Smooth muscle cell (in vitro differentiated cells): ENCODE results near the gene CLVS2. TPM values are rescaled to one million over a fixed set of nuclear protein-coding genes. Genes with fewer than 3 reads are reported as not detected.

Source experiments
- DNase-seq: peaks from one replicate; lab custom pipeline; 2025; ENCODE audit not compliant: unreplicated experiment; lab: John Stamatoyannopoulos, UW
- H2AFZ ChIP-seq: fragments of 200-600 bp; sonication (generic); 2 replicates; pipeline ENCODE4 v1.6.0; 2016; ENCODE audit warnings: antibody characterized with exemption, low read depth, mild to moderate bottlenecking
- H3F3A ChIP-seq: fragments of 200-600 bp; sonication (generic); 2 replicates; pipeline ENCODE4 v1.6.0; 2017; ENCODE audit warnings: antibody characterized with exemption, low read depth
- H3K27ac ChIP-seq: fragments of 200-600 bp; sonication (generic); 2 replicates; pipeline ENCODE4 v1.5.1; 2016; ENCODE audit warnings: low read depth, mild to moderate bottlenecking
- H3K27me3 ChIP-seq: fragments of 200-600 bp; sonication (generic); 2 replicates; pipeline ENCODE4 v1.6.1; 2016; ENCODE audit warnings: low read depth, mild to moderate bottlenecking
- H3K36me3 ChIP-seq: fragments of 200-600 bp; sonication (generic); 2 replicates; pipeline ENCODE4 v1.5.1; 2016; ENCODE audit warnings: low read depth
- H3K4me1 ChIP-seq: fragments of 200-600 bp; sonication (generic); 2 replicates; pipeline ENCODE4 v1.5.1; 2016; ENCODE audit warnings: low read depth
- H3K4me2 ChIP-seq: fragments of 200-600 bp; sonication (generic); 2 replicates; pipeline ENCODE4 v1.6.0; 2016; ENCODE audit warnings: mild to moderate bottlenecking
- H3K4me3 ChIP-seq: fragments of 200-600 bp; sonication (generic); 2 replicates; pipeline ENCODE4 v1.5.1; 2016; ENCODE audit warnings: mild to moderate bottlenecking
- H3K79me2 ChIP-seq: fragments of 200-600 bp; sonication (generic); 2 replicates; pipeline ENCODE4 v1.6.0; 2016; ENCODE audit warnings: low read depth, mild to moderate bottlenecking
- H3K9ac ChIP-seq: fragments of 200-600 bp; sonication (generic); 2 replicates; pipeline ENCODE4 v1.6.0; 2016; ENCODE audit warnings: low read depth
- H3K9me3 ChIP-seq: fragments of 200-600 bp; sonication (generic); replicated peaks from 2 replicates; pipeline ENCODE4 v1.5.1; 2016; ENCODE audit warnings: low read depth
- H4K20me1 ChIP-seq: fragments of 200-600 bp; sonication (generic); 2 replicates; pipeline ENCODE4 v1.6.0; 2016; ENCODE audit warnings: low read depth
- WGBS: methylation state at CpG from one replicate; pipeline ENCODE4 v1.1.7; 2016; ENCODE audit warnings: low lambda C conversion rate; 5-methylcytosine and 5-hydroxymethylcytosine counted together
- polyA plus RNA-seq: library from polyadenylated mRNA; unstranded; fragments of >200 nt; fragmentation: Nextera tagmentation; extraction: Ambion mirVana; gene quantifications from 2 replicates; pipeline ENCODE4 v1.2.1, GENCODE V29; 2016
- total RNA-seq: library from RNA; depleted of rRNA; stranded (reverse); fragments of >200 nt; gene quantifications from 2 replicates; pipeline ENCODE4 v1.2.3, GENCODE V29; 2014
- TF ChIP-seq, protein P1 (sequence below): fragments of 200-600 bp; sonication (generic); IDR thresholded peaks from 2 replicates; pipeline ENCODE4 v1.5.1; 2017; ENCODE audit warnings: borderline replicate concordance, mild to moderate bottlenecking, antibody characterized with exemption; ENCODE audit not compliant: insufficient read depth, poor library complexity, severe bottlenecking

CLVS2 gene
- total and polyA plus RNA-seq, 2 experiments from 2014 or later, result not detected

DNA sequence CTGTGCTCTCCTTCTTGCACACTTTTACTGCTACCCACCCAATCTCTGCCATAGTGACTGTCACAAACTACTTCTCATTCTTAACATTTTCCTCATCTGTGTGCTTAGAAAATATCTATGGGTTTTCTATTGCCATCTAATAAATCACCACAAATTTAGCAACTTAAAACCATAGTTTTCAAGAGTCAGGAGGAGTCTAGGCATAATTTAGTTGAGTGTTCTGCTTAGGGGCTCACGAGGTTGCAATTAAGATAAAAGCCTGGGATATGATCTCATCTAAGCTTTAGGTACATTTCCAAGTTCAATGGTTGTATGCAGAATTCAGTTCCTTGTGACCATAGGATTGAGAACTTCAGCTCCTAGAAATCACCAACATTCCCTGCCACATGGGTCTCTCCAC lies 98.8 kb downstream of the CLVS2 start:
- H3K36me3 ChIP-seq, result no peaks in the 10 kb centered on the region
- no peak for DNase-seq

DNA sequence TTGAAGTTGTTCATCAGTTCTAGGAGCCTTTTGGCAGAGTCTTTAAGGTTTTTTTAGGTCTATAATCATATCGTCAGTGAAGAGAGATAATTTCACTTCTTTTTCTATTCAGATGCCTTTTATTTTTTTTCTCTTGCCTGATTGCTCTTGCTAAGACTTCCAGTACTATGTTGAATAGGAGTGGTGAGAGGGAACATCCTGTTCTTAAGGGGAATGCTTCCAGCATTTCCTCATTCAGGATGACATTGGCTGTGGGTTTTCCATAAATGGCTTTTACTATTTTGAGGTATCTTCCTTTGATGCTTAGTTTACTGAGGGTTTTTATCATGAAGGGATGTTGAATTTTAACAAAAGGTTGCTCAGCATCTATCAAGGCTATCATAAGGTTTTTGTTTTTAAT lies 109.5 kb downstream of the CLVS2 start:
- Histone ChIP-seq H2AFZ (no peak overlapping the region), H3K36me3 (no peaks in the 10 kb centered on the region), H3K79me2 (no peaks in the 10 kb centered on the region), H3F3A (no peaks in the 10 kb centered on the region), H3K27me3 (no peaks in the 10 kb centered on the region), H3K4me1 (no peaks in the 10 kb centered on the region), H3K9ac (no peak overlapping the region), H3K4me2 (no peak overlapping the region), H3K4me3 (no peak overlapping the region), H3K9me3 (no peaks in the 10 kb centered on the region), H4K20me1 (no peaks in the 10 kb centered on the region), H3K27ac (no peak overlapping the region)
- 81% methylated on average over 1 of the region's 1 CpG for WGBS
- TF ChIP-seq, protein P1, sequence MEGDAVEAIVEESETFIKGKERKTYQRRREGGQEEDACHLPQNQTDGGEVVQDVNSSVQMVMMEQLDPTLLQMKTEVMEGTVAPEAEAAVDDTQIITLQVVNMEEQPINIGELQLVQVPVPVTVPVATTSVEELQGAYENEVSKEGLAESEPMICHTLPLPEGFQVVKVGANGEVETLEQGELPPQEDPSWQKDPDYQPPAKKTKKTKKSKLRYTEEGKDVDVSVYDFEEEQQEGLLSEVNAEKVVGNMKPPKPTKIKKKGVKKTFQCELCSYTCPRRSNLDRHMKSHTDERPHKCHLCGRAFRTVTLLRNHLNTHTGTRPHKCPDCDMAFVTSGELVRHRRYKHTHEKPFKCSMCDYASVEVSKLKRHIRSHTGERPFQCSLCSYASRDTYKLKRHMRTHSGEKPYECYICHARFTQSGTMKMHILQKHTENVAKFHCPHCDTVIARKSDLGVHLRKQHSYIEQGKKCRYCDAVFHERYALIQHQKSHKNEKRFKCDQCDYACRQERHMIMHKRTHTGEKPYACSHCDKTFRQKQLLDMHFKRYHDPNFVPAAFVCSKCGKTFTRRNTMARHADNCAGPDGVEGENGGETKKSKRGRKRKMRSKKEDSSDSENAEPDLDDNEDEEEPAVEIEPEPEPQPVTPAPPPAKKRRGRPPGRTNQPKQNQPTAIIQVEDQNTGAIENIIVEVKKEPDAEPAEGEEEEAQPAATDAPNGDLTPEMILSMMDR, result no peak
- DNase-seq, result no peak

More for the DNA sequence above, 98.8 kb downstream of the CLVS2 start:
- Histone ChIP-seq H3K4me2 (no peak overlapping the region), H3F3A (no peaks in the 10 kb centered on the region), H3K27me3 (no peaks in the 10 kb centered on the region), H3K4me3 (no peak overlapping the region), H3K9me3 (no peaks in the 10 kb centered on the region), H3K4me1 (no peaks in the 10 kb centered on the region), H2AFZ (no peak overlapping the region), H3K27ac (no peak overlapping the region), H3K79me2 (no peaks in the 10 kb centered on the region), H3K9ac (no peak overlapping the region), H4K20me1 (no peaks in the 10 kb centered on the region)
- TF ChIP-seq, protein P1, result no peak
- WGBS, result 69% methylated on average over 1 of the region's 1 CpG

DNA sequence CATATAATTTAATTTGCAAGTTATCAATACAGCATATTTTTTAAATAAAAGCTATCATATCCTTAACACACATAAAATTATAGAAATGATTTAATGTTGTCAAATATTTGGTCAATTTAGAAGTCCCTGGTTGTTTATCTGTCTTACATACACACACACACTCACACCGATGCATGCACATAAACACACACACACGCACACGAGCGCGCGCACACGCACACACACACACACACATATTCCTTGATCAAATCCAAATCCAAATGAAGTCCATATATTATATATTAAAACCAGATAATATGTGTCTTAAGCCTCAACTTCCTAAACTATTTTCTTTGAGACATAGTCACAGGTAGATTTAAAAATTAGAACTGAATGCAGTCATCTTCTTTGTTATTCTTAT lies 120.3 kb downstream of the CLVS2 start:
- H3F3A ChIP-seq, result no peaks in the 10 kb centered on the region
- no peak overlapping the region for H3K9ac ChIP-seq
- H3K4me2 ChIP-seq, result no peak overlapping the region
- no peak overlapping the region for H3K4me3 ChIP-seq
- H3K4me1 ChIP-seq, result no peaks in the 10 kb centered on the region
- H3K27me3 ChIP-seq, result no peaks in the 10 kb centered on the region
- no peaks in the 10 kb centered on the region for H4K20me1 ChIP-seq
- no peak overlapping the region for H3K27ac ChIP-seq
- TF ChIP-seq, protein P1, result no peak
- no peaks in the 10 kb centered on the region for H3K36me3 ChIP-seq
- 96% methylated on average over 7 of the region's 7 CpGs for WGBS
- no peaks in the 10 kb centered on the region for H3K79me2 ChIP-seq
- no peak for DNase-seq
- H3K9me3 ChIP-seq, result no peaks in the 10 kb centered on the region
- H2AFZ ChIP-seq, result no peak overlapping the region

DNA sequence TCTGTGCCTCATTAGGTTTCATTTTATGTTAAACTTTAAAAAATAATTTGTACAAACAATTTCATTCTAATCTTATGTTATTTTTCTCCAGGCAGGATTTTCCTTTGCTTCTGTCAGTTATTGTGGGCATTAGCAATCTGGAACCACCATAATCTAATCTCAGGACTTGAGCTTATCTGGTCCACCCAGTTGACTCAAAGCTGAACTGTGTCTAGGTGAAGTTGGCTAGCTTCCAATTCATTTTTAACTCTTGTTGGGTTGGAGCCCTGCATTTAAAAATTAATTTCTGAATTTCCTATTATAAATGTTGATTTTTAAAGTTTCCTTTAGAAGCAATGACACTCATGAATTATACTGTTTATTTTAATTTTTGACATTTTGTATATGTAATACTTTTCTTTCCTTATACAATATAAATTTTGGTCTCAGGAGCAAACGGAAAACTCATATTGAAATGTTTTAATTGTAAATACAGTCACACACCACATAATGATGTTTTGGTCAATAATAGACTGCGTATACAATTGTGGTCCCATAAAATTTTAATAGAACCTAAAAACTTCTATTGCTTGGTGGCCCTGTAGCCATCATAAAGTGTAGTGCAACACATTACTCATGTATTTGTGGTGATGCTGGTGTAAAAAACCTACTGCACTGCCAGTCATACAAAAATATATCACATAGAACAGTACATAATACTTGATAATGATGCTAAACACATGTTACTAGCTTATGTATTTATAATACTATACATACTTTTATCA lies 121.3 kb downstream of the CLVS2 start:
- Histone ChIP-seq H3K4me2 (no peak overlapping the region), H3F3A (no peaks in the 10 kb centered on the region), H3K27ac (no peak overlapping the region), H3K4me1 (no peaks in the 10 kb centered on the region), H3K79me2 (no peaks in the 10 kb centered on the region), H3K9ac (no peak overlapping the region), H3K27me3 (no peaks in the 10 kb centered on the region), H3K36me3 (no peaks in the 10 kb centered on the region), H4K20me1 (no peaks in the 10 kb centered on the region), H3K4me3 (no peak overlapping the region), H2AFZ (no peak overlapping the region), H3K9me3 (no peaks in the 10 kb centered on the region)
- WGBS, result 80% methylated on average over 2 of the region's 2 CpGs
- DNase-seq, result no peak
- TF ChIP-seq, protein P1, result no peak
